Fibroblast of peridontal ligament (primary cell): Measurements from ENCODE around the gene CHRNA1.
A peak's percentile ranks its signal among the peaks of the same experiment; 100 is the strongest.
"Not testable (repeated sequence)": the region's sequence is repeated elsewhere in the genome, so short reads cannot be mapped to it uniquely, and the experiment has no call there.

Experiments
- DNase-seq: peaks from one replicate; pipeline ENCODE4 v3.0.0-alpha.2; 2010; ENCODE audit errors: extremely low read depth

CHRNA1 gene

DNA sequence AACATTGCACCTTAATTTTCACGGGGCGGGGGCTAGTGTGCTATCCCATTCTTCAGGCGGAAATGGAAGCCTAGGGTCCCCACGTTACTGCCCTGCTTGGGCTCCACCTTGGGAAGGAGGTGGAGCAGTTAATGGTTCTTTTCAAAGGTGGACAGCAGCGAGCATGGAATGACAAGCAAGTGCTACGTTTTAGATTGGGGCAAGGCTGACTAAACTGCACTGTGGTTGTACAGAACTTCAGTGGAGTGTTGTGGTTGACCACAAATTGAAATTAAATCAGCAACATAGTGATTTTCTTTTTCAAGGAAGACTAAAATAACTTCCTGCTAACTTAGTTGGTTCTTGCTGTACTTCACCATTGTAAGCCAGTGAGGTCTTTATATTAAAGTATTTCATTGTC, 47.0 kb downstream of the CHRNA1 start:
- peak; percentile 80 for DNase-seq

DNA sequence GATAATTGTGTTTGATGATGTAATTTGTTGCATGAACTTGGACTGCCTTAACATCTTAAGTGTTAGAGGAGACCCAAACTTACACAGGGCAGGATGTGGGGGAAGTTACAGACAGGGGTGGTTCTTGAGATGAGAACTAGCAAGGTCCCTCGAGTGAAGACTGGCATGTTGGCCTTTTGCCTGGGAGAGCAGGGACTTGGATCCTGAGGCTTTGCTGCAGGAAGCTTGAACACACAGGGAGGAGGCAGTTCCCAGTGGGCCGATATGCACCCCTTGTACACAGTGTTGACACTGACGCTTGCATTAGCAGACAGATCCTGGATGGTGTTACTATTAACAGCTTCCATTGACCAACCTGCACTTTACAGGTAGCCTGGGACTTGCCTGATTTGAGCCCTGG, 47.5 kb downstream of the CHRNA1 start:
- DNase-seq = no peak

DNA sequence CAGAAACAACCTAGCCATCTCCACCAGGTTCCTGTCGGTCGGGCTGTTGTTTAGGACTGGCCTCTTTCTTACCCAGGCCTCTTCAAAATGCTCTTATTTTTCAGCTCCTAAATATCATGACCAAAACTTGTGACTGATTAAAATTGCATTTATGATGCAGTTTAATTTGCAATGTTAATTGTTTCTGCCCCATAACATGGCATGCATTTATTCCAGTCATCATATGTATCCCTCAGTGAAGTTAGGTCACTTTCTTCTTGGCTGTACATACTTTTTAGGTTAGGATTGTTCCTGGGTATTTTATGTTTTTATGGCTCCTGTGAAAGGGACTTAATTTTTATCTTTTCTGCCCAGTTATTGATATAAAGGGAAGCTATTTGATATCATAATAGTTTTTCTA, 50.6 kb downstream of the CHRNA1 start:
- DNase-seq = no peak

DNA sequence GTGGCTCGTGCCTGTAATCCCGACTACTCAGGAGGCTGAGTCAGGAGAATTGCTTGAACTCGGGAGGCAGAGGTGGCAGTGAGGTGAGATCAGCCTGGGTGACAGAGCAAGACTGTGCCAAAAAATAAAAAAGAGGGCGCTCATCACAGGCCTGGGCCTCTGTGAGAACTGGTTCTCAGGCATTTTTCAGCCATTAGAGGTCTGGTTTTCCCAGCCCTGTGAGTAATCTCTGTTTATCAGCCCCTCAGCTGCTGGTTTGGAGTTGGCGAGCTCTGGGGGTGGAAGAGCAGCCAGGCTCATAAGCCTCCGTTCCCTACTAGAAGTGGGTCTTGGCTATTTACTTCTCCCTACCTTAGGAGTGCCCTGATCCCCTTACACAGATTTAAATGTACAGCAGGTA, 53.1 kb downstream of the CHRNA1 start:
- no peak for DNase-seq

DNA sequence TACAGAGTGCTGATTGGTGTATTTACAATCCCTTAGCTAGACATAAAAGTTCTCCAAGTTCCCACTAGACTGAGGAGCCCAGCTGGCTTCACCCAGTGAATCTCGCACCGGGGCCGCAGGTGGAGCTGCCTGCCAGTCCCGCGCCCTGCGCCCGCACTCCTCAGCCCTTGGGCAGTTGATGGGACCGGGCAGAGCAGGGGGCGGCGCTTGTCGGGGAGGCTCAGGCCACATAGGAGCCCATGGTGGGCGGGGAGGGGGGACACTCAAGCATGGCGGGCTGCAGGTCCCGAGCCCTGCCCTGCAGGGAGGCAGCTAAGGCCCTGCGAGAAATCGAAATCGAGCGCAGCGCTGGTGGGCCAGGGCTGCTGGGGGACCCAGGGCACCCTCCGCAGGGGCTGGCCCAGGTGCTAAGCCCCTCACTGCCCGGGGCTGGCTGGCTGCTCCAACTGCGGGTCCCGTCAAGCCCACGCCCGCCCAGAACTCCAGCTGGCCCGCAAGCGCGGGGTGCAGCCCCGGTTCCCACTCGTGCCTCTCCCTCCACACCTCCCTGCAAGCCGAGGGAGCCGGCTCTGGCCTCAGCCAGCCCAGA, 54.8 kb downstream of the CHRNA1 start:
- not testable (repeated sequence) for DNase-seq

DNA sequence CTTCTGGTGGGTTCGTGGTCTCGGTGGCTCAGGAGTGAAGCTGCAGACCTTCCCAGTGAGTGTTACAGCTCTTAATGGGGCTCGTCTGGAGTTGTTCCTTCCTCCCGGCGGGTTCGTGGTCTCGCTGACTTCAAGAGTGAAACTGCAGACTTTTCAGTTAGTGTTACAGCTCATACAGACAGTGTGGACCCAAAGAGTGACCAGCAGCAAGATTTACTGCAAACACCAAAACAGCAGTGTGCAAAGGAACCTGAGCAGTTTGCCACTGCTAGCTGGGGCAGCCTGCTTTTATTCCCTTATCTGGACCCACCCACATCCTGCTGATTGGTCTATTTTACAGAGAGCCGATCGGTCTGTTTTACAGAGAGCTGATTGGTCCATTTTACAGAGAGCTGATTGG, 55.6 kb downstream of the CHRNA1 start:
- DNase-seq = no peak

DNA sequence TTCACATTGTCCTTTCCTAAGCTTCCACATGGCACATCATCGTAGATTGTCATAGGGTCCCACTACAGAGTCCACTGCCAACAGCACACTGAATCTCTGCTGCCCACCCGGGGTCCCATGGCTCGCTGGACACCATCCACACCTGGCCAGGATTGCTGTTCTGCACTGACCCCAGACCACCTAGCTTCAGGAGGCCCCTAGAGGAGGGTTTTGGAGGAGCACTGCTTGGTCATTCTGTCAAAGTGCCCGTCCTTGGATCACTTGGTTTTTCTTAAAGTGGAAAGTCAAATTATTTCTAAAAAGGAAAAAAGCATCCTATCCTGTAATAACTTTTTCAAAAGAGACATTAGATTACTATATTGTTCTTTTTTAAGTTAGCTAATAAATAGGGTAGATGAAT, 59.0 kb downstream of the CHRNA1 start:
- no peak for DNase-seq

DNA sequence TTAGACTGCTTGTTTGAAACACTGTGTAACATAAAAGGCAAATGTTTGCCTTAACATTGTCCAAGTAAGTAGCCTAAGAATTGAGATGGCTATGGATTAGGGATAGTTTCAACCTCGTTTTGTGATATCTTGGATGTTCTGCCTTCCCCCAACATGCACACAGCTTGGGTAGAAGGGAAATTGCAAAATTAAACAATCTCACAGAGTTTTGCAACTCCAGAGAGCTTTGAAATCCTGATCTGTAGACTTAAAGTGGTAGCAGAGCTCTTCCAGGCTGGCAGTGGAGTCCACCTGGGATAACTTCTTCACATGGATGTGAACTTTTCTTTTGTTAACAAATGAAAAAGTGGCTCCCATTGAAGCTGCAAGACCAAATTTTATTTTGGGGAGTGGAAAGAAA, 59.6 kb downstream of the CHRNA1 start:
- no peak for DNase-seq

DNA sequence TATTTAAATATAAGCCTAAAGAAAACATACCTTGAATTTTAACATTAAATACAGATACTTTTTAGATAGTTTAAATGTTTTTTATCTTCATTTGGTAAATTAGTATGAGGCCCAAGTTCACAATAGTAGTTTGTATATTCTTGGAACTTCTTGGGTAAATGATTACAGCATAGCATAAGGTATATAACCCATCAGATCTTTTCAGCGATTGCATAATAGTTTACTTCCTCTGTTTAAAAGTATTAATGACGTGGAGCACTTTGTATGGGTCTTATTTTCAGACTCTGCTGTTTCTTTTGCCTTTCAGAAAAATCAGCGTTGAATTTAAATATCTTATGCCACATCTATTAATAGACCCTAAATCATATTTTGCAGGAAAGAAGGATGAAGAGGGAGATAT, 60.2 kb downstream of the CHRNA1 start:
- DNase-seq = no peak

DNA sequence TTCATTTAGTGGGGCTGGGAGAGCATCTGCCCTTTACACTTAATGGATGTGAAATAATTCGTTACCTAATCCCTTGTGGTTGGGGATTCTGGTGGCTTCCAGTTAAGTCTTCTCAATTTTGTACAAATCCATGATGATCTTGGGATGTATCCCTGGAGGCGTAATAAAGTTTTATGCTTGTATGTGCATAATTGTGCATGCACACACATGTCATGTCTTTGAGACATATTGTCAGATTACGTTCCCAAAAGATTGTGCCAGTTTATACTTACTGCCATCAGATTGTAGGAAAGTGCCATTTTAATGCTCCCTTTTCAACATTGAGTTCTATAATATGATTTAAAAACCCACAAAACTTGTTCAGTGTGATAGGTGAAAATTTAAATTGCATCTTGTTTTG, 60.8 kb downstream of the CHRNA1 start:
- DNase-seq = no peak

DNA sequence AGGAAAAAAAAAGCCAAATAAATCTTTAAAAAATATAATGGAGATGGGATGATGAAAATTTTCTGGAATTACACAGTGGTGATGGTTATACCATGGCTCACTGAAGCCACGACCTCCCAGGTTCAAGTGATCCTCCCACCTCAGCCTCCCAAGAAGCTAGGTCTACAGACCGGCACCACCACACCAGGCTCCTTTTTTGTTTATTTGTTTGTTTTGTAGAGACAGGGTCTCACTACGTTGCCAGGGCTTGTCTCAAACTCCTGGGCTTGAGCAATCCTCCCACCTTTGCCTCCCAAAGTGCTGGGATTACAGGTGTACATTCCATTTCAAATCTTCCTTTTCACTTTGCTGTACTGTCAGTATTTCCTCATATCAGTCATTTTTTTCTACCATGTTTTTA, 61.7 kb downstream of the CHRNA1 start:
- no peak for DNase-seq

DNA sequence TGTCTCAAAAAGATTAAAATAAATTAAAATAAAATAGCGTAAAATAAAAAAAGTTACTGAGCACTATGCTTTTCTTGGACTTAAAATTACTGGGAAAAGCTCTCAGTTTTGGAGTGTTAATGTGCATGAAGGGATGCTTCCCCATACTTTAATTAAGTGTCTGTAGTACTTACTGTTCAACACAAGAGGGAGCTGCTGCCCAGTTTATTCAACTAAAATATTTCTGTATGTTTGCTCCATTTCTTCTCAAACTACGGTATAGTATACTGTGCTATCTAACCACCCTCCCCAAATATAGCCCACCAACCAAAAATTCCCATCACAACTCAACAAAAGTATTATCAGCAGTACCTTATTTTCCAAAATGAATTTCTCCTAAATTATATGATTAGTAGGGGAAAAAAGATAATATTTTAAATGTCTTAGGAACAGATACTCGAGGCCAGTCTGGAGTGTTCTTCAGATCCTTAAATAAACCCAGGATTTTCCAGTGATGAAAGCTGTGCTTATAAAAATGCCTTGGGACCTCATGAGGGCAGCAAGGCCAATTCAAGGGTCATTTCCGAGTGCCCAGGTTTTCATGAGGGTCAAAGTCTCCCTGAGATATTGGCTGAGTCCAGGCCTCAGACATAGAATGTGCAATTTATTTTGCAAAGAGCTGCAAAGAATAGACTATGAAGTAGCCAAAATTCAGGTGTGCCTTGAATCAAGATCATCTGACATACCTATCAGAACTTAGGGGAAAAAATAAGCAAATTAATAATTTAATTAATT, 64.1 kb downstream of the CHRNA1 start:
- DNase-seq = peak; percentile 78
